ENCODE results near the gene KCNQ5.

KCNQ5 gene

DNA sequence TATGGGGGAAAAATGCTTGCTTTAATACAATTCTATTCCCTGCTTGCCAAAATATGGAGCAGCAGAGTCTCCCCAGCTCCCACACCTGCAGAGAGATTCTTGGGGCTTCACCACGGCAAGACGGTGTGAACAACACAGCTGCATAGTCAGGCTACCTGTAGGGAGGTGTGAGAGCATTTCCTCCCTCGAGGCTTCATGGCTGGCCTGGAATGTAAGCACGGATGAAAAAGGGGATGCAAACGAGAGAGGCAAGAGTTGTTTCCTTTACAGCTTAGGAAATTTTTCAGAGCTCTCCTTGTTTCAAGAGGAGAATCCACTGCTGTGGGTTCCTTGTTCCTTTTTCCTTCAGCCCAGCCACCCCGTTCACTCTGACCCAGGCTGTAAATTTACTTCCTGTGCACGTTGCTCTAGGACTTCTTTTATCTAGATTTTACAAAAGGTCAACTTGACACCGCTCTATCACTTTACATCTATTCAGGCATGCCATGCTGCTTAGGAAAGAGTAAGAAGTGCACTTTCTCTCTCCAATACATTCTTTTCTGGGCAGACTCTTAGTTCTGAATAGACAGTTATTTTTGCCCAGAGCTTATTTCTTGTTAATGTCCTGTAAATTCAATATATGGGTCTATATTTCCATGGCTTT, 406.4 kb downstream of the KCNQ5 start:
- no peak for DNase-seq

- DNase-seq = no peak
Measured at GRCh38 chr6:73028893-73029450, 407.1 kb downstream of the KCNQ5 start.

DNA sequence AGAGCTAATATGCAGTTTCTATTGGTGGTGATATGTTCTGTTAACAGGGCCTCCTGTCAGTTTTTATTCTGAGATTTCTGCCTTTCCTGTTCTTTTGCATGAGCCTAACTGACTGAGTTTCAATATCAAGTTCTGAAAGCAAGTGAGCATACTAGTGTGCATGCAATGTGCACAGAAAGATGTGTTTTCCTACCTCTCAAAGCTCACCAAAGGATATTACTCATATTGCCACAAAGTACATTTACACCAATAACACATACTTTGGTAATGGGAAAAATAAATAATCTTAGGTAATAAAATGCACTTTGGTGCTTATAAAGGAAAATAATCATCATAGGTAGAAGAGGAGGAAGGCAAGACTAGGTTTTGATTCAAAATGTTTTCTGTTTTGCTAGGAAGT, 408.4 kb downstream of the KCNQ5 start:
- DNase-seq = no peak

DNA sequence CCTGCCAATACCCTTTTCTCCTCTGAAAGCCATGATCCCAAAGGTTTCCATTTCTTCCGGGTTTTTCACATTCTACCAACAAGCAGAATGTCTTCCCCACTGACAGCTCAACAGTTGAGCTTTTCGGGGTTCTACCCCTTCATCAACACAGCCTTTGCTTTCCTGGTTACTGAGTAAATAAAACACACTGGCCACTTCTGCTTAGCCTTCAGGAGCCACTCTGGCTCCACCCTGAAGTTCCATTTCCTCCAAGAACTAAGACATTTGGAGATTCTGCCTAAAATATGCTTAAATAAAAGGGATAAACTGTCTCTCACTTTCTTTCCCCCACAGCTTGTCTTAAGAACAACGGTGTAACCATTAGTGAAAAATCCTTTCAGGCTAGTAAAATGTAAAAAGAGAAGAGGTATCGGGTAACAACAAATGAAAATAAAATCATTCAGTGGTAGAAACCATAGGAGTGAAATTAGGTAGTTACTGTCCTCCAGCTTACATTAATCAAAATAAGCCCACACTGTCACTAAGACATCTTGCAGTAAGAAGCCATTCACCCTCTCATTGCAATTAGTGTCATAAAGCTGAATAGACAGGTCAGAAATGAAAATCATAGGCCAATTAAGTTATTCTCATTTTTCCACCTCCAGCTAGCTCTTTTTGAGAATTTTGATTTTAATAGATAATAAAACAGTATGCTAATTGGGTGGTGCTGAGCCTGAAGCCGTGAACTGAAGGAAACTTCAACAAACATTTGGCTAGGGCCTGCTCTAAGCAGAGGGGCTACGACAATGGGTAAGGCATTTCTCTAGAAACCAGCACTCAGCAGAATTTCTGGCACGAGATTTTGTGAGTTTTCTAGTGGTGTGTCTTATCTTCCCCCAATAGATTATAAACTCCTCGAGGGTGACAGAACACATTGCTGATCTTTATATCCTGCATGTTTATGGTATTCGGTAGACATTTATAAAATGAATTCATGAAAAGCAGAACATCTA, 409.2 kb downstream of the KCNQ5 start:
- DNase-seq = no peak

- DNase-seq = no peak
Measured at GRCh38 chr6:73032586-73032985, 410.7 kb downstream of the KCNQ5 start.

DNA sequence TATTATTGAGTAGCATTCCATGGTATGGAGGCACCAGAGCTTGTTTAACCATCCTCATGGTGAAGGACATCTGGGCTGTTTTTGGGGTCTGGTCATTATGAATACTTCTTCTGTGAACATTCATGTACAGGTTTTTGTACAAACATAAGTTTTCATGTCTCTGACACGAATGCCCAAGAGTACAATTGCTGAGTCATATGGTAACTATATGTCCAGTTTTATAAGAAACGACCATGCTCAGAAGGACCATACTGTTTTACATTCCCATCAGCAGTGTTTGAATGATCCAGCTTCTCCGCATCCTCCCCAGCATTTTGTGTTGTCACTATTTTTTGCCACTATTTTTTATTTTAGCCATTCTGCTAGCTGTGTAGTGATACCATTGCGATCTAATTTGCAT, 414.8 kb downstream of the KCNQ5 start:
- no peak for DNase-seq

- peak; percentile 79 for DNase-seq
Measured at GRCh38 chr6:73041051-73041450, 419.2 kb downstream of the KCNQ5 start.

- DNase-seq = no peak
Measured at GRCh38 chr6:73042892-73043291, 421.0 kb downstream of the KCNQ5 start.

DNA sequence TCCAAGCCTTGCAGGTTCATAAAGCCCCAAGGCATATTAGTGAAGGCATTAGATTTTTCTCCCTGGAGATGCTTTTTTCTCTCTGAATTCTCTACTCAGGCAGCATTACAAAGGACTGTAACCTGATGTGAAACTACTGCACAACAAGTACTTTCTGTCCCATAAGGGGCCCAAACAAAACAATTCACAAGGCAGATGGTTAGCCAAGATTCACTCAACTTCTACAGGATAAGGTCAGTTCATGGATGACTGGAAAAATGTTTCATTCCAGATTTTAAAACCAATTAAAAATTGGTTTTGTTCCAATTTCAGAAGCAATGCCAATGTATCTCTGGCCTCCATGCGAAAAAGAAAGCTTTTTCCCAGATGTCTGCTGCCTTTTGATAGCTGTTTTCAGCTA, 421.6 kb downstream of the KCNQ5 start:
- DNase-seq = peak; percentile 65

DNA sequence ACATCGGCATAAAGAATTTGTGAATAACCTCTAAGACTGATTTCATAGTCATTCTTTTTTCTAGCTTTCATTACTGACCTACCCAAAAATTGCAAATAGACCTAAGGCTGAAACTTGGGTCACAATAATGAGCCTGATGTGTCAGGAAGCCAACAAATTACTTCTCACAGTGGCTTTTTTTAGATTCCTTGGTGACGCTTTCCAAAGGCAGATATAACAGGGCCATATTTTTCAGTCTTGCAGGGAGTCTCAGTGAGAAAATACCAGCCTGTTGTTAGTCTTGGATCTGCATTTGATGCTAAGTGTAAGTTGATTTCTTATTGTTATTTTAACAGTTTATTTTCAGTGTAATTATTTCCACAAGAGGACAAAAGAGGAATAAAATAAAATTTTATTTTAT, 423.7 kb downstream of the KCNQ5 start:
- DNase-seq = no peak

- DNase-seq = no peak
Measured at GRCh38 chr6:73047801-73048200, 425.9 kb downstream of the KCNQ5 start.

GRCh38 chr6:73049971-73050594, 428.2 kb downstream of the KCNQ5 start:
- DNase-seq = no peak

- DNase-seq = no peak
Measured at GRCh38 chr6:73050706-73051105, 428.8 kb downstream of the KCNQ5 start.

GRCh38 chr6:73051147-73051546, 429.3 kb downstream of the KCNQ5 start:
- DNase-seq = no peak

GRCh38 chr6:73054958-73055357, 433.1 kb downstream of the KCNQ5 start:
- no peak for DNase-seq

DNA sequence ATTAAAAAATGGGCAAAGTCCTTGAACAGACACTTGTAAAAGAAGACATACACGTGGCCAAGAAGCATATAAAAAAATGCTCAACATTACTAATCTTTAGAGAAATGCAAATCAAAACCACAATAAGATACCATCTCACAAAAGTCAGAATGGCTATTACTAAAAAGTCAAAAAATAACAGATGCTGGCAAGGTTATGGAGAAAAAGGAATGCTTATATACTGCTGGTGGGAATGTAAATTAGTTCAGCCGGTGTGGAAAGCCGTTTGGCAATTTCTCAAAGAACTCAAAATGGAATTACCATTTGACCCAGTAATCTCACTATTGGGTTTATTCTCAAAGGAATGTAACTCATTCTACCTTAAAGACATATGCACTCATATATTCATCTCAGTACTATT, 436.9 kb downstream of the KCNQ5 start:
- DNase-seq = no peak

- no peak for DNase-seq
Measured at GRCh38 chr6:73062130-73062529, 440.3 kb downstream of the KCNQ5 start.

- no peak for DNase-seq
Measured at GRCh38 chr6:73062837-73063236, 441.0 kb downstream of the KCNQ5 start.

DNA sequence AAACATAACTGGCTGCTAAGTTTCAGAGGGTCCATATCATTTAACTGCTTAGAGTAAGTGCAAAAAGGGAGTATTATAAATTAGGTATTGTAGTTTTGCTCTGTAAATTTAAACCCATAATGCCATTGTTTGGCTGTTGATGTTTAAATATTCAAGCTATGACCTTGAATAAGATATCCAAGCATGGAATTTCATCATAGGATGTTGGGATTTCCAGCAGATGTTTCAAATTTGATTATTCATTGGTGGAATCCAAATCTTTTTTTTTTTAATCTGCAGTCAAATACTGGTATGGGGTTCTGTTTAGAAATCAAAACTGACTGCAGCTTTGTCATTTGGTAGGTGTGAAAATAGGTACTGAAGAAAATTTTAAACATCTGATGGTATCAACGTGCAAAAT, 442.4 kb downstream of the KCNQ5 start:
- no peak for DNase-seq

DNA sequence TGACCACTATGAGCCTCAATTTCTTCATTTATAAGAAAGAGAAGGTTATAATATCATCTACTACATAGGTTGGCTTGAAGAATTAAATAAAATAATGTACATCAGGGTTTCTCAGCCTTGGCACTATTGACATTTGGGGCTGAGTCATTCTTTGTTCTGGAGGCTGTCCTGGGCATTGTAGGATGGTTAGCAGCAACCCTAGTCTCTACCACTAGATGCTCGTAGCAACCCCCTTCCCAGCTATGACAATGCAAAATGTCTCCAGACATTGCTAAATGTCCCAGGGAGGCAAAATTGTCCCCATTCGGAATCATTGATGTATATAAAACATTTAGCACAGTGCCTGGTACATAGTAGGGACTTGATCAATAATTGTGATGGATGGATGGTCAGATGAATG, 451.4 kb downstream of the KCNQ5 start:
- no peak for DNase-seq

DNA sequence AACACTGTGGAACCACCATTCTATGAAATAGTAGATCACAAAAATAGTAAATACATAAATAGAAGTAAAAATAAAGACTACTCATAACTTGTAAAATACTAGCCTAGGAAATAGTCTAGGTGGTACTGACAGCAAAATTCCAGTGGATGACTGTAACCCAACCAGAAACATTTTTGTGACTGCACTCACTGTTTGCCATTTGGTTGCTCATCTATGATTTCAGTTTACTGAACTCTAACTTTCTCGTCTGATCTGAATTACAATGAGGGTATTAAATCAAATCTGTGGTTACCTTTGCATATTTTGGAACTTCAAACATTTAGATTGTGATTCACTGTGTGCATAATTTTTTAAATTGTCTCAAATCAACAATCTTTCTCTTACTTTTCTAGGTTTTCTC, 452.3 kb downstream of the KCNQ5 start:
- DNase-seq = no peak

DNA sequence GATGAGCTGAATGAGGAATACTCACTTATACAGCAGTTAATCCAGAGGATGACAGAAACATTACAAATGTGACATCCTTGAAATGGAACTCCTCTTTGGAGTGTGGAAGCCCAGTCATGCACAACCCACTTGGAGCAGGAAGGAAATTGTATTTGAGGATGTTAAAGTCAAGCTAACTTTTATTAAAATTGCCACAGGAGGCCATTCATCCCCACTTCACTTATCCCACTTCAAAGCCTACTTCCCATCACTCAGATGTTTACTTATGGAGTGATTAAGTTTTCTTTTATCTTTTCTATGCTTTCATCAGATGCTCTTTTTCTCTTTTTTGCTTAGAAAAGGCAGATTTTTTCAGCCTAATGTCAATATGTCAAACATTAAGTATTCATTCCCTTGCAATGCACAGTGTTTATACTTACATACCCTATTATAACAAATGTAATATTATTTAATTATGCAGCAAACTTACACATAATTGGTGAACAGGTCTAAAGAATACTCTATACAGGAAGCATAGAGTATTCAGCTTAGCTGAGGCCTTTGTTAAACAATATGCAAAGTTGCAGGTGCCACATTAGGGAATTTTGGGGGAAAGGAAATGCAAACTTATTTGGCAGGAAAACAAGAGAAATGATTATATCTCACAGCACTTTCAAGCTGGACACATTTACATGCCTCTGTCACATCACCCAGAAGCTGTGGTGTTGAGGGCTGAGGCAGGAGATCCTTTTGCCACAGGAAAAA, 454.5 kb downstream of the KCNQ5 start:
- no peak for DNase-seq

GRCh38 chr6:73078333-73078862, 456.5 kb downstream of the KCNQ5 start:
- DNase-seq = no peak

Measured in NCI-H1694 treated with DMSO at 0.1 percent for 48 hours (cell line).